Thyroid gland (tissue), 4 donors: ENCODE results near the gene HYAL3.

Experiments
- POLR2A ChIP-seq, 2 donors: fragments of 450-650 bp; IDR thresholded peaks; one replicate each; pipeline ENCODE4 v1.6.1; 2017; ENCODE audit warnings: antibody characterized with exemption in 2 of 2, mild to moderate bottlenecking in 2 of 2, moderate library complexity in 1 of 2
- TF ChIP-seq, protein P1 (sequence below), 6 experiments: fragments of 200-600 bp in 3 of 6; fragments of 450-650 bp in 3 of 6; sonication (generic) in 3 of 6; IDR thresholded peaks; one replicate each; pipeline ENCODE4 v1.5.1; 2016 to 2019; ENCODE audit warnings: antibody characterized with exemption in 6 of 6, mild to moderate bottlenecking in 2 of 6, inconsistent platforms in 1 of 6, moderate library complexity in 1 of 6

- TF ChIP-seq, protein P1, sequence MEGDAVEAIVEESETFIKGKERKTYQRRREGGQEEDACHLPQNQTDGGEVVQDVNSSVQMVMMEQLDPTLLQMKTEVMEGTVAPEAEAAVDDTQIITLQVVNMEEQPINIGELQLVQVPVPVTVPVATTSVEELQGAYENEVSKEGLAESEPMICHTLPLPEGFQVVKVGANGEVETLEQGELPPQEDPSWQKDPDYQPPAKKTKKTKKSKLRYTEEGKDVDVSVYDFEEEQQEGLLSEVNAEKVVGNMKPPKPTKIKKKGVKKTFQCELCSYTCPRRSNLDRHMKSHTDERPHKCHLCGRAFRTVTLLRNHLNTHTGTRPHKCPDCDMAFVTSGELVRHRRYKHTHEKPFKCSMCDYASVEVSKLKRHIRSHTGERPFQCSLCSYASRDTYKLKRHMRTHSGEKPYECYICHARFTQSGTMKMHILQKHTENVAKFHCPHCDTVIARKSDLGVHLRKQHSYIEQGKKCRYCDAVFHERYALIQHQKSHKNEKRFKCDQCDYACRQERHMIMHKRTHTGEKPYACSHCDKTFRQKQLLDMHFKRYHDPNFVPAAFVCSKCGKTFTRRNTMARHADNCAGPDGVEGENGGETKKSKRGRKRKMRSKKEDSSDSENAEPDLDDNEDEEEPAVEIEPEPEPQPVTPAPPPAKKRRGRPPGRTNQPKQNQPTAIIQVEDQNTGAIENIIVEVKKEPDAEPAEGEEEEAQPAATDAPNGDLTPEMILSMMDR (IDR thresholded peaks at IDR 0.05) = no peak
- TF ChIP-seq POLR2A (IDR thresholded peaks at IDR 0.05) = no peak
Observed at GRCh38 chr3:50318615-50319014, 19.4 kb upstream of the HYAL3 start.
